NK-92 (cell line): ENCODE measurements around the gene PPP1R13B.

Experiments
- DNase-seq: peaks from one replicate; lab custom pipeline; 2025; ENCODE audit not compliant: unreplicated experiment; lab: John Stamatoyannopoulos, UW

PPP1R13B gene

DNA sequence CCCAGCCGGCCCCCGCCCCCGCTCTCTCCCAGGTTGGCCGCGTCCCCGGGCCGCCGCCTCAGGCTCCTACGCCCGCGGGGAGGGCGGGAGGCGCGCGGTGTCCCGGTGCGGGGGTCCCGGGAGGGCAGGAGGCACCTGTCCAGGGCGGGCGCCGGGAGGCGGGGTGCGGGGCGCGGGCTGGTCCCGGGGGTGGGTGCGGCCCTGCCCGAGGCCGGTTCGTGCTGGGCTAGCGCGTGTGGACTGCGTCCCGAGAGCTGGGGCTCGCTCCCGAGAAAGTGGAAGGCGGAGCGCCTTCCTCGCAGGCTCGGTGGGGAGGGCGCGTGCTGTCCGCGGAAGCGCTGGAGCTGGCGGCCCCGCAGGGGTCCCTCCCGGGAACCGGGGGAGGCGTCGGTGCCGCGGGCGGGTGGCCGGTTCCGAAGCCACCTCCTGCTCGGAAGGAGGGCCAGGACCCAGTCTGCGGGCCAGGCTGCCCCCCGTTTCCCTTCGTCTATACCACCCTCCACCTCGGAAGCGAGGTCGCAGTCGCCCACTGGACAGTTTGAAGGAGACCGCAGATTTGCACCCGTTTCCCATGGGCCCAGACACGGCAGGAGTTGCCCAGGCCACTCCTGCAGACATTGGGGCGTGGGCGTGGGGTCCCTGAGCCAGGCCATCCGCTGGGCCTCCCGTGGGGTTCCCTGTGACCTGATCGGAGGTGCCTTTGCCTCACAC lies 131.1 kb downstream of the PPP1R13B start:
- no peak for DNase-seq

DNA sequence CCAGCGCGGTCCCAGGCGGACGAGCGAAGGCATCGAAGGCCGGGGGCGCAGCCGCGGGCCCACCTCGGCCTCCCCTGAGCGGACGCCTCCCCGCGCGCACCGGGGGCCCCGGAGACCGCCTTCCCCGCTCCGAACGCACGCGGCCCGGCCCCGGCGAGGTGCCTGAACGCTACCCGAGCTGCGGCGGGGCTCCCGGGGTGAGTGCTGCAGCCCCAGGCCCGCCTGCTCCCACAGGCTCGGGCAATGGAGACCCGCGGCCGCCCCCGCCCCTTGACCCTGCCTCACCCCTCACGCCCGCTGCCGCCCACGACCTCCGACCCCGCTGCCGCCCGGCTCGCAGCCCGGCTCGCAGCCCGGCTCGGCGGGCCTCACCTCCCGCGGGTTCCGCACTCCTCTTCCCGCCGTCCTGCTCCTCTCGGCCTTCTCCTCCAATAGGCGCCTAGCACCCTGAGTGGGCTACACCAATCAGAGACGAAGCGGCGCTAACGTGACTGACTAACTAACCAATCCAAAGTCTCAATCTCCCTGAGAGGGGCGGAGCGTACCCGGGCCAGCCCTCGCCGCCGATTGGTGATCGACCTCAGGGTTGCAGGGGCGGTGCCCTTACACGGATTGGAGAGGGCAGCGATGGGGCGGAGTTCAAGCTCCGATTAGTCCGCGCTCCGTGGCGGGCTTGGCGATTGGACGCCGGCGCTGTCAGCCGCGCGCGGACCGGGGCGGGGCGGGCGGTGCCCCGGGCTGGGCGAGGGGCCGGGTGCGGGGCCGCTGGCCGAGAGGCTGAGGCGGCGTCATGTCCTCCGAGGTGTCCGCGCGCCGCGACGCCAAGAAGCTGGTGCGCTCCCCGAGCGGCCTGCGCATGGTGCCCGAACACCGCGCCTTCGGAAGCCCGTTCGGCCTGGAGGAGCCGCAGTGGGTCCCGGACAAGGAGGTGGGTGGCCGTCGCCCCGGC lies 132.0 kb downstream of the PPP1R13B start, which contains the start of the genes XRCC3 and ZFYVE21:
XRCC3 (minus strand) TSS at position 400 of the 949 bp plus-strand sequence. CDS start 4,364 bp downstream, outside the sequence.
ZFYVE21 (plus strand) TSS at position 759 of the 949 bp plus-strand sequence; CDS start at position 791, 32 bp downstream.
- DNase-seq = peak; percentile 95

DNA sequence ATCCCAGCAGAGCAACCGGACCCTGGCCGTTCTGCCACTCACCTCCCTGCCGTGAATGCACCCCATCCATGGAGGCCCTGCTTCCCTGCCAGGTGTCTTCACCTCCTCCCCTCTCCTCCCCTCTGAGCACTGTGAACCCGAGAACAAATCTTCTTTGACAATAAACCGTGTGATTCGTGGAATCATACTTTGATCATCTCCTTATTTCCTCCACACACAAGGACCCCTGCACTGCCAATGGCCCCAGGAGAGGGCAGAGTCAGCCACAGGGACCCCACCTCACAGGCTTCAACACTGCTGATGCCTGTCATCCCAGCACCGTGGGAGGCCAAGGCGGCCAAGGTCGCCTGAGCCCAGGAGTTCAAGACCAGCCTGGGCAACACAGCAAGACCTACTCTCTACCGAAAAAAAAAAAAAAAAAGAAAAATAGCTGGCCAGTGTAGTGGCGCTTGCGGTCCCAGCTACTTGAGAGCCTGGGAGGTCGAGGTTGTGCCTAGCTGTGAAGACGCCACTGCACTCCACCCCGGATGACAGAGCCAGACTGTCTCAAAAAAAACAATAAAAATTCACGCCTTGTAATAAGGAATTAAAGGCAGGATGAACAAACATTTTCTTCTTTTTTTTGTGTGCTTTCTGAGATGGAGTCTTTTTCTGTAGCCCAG lies 133.2 kb downstream of the PPP1R13B start:
- DNase-seq = no peak

DNA sequence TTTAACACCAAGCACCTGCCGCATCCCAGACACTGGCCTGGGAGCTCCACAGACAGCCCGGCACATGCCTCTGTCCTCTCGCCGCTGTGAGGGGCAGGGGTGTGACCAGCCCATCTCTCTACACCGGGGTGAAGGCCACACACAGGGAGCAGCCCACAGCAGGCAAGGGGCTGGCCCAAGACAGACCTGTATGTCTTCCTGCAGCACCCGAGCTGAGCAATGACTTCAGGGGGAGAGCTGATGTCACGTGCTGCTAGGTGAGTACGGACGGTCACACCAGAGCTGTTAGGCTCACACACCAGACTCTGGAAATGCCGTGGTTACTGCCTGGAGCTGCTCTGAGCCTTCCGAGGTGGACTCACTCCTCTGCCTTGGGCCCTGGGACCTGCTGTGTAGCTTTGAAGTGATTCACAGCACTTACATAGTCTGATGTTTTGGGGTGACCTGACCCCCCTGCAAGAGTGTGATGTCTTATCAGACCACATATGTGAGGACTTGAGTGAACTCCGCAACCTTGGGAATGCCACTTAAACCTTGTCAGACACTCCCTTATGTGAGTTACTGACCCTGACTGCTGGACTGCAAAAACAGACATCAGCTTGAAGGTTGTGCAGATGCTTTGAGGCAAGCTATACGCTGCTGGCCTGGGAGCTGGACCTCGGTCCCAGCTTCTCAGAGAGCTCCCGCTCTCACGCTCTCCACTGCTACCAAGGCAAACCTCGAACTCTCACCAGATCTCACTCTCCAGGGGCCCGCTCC lies 133.9 kb downstream of the PPP1R13B start:
- DNase-seq = no peak

DNA sequence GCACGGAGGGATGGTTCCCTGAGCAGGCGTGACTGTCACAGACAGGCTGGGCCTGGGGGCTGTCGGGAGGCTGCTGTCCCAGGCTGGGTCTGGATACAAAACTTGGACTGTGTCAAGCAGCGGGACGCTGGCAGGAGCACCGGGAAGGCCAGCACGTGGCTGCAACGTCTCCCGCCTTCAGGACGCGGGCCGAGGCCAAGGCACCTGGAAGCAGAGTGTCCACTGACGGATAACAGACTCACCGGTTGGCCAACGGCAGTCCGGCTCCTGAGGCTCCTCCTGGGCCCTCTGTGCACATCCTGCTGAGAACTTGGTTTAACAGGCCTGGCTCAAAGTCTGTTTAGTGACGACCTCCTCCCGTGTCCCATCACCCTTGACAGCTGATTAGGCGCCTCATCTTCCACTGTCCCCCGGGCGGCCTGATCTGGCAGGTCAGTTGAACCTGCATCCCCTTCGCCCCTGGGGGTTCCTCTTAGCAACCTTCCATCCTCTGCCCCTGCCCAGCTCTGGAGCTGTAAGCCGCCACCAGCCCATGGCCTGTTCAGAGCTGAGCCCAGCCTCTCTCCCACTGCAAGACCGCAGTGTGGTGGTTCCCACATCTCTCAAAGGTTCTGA lies 134.6 kb downstream of the PPP1R13B start:
- DNase-seq = no peak

DNA sequence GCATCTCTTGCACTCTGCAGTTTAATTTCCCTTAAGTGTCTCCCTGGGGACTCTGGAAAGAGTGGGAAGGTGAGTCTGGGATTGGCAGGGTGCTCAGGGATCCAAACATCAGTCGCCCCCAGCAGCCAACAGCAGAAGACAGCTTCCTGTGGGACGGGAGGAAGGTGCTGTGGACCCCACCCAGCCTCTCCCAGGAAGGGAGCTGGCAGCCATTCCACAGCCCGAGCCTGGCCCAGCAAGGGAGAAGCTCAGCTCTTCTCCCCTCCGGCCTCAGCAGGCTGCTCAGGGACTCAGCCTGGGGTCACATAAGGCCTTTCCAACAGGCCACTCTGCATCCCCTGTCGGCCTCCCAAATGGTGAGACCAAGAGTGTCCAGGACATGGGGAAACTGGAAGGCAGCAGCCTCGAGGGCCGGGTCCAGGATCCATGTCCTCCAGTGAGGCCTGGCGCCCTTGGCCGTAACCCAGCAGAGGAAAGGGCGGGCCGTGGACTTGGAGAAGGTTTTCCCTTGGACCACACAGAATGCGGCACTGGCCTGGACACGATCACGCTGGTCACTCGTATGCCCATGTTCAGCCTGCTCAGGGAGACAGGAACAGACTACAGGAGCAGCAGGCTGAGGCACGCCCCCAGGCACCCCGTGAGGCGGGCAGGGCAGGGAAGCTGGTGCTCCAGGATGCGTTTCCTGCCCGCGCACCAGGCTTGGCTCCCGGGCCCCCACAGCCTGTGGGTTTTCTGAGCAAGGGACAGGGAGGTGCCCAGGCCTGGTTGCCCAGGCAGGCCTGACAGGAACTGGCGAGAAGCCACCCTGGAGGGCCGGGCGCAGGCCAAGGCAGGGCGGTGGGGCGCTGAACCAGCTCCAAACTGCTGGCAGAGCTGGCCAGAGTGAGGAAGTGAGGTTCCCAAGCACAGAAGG lies 135.6 kb downstream of the PPP1R13B start:
- no peak for DNase-seq

DNA sequence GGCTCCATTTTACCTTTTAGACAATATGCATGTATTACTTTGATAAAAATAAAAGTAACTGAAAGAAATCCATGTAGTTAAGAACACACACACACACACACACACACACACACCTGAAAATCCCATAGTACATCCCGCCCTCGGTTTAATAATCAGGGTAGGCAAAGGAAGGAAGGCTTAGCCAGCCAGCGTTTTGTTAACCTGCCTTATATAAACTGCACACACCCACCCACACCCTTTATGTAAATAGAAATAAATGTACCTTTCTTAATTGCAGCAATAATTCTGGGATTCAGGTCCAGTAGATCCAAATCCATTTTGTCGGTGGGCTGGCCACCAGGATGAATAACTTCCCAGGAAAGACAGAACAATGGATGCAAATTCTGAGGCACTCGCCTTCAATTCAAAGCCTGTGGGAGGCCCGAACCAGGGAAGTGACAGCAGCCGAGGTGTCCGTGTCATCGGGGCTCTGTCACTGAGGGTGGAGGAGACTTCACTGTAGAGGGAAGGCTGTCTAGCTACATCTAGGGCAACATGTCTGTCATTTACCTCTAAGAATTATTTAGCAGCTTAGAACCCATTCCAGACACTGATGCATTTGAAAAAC lies 136.5 kb downstream of the PPP1R13B start:
- DNase-seq = no peak

DNA sequence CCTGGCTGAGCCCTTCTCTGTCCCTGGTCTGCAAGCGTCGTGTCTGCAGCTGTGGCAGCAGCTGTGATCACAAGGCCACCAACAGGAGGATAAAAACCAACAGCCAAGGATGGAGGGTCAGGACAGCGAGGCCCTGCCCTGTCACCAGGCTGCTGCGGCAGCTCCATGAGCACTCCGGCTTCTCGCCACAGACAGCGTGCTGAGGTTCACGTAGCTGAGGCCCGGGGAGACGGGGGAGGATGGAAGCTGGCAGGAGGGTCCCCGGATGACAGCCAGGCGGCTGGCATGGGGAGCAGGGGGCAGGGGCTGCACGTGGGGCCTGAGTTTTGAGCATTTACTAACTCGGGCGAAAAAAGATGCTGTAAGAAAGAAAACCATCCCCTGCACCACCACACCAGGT lies 137.6 kb downstream of the PPP1R13B start:
- no peak for DNase-seq

DNA sequence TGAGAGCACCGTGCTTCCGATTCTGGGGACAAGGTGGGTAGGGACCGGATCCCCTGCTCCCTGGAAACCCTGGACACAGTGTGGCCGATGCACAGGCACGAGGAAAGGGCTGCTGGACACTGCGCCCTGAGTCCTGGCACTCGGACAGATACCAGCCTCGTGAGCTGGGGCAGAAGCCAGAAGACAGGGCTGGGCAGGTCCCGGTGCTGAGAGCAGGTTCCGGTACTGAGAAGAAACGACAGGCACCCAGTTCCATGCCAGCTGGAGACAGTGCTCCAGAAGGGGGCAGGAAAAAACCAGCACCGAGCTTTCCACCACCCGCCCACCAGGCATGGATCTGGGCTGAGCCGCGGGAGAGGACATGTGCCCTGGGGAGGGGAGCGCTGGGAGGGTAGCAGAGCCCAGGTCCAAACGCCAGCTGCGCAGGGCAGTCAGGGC lies 138.6 kb downstream of the PPP1R13B start:
- DNase-seq = no peak

DNA sequence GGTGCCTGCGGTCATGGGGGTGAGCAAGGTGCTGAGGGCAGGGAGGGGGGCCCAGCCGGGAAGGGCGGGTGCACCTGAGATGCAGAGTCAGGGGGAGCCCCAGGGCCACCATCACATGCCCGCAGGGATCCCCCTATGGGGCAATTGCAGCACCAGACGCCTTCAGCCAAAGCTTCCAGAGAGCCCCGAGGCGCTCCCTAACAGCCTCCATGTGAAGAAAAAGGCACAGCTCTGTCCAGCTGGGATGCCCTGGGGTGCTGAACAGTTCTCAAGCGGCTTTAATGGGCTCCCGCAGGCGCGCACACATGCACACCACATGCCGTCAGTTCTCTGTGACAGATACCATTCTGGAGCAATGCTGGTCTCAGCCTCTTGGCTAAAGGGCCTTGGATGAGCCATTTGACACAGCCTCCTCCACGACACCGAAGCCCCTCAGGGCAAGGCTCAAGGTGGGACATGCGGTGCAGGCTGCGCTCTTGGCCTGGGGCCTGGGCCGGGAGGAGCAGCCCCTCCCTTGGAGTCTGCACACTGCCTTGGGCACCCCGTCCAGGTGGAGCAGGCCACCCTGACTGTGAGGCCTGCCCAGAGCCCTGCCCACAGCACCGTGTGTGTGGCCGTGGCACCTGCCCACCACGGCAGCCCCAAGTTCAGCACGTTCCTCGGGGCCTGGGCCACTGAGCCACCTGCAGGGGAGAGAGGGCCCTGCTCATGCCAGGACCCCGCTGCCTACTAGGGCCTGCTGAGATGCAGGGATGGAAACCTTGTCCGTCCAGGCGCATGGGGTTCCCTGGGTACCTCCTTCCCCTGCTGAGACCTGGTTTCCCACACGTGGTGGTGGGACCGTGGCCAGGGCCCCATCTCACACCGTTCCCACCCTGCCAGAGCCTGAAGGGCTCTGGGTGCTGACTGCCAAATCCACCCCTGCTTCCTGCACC lies 139.8 kb downstream of the PPP1R13B start:
- no peak for DNase-seq

DNA sequence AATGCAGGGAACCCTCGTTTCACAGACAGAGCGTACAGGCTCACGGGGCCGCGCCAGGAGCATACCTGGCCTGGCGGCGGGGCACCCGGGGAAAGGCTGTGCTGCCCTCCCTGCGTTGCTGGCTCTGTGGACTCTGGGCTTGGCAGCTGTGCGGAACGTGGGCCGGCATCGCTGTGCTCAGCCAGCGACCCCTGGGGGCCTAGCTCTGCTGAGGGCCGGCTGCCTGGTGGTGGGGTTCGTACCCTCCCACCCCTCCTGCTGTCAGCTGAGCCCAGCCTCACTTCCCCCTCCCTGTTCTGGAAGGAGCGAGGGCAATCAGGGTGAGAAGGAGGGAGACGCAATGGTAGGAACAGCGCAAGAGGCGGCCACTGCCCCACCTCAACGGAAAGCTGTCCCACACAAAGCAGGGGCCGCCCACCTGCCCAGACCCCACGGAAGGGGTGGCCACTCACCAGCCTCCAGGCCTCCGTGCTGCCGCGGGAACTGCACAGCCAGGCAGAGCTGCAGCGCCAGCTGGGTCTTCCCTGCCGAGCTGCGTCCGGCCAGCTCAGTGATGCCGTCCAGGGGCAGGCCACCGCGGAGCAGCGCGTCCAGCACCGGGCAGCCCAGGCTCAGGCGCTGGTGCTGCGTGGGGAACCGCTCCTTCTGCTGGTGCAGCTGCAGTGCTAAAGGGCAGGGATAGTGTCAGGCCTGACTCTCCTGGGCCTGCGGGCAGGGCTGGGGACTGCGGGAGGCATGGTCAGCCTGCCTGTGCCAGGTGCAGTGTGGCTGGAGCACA lies 140.6 kb downstream of the PPP1R13B start:
- DNase-seq = no peak

DNA sequence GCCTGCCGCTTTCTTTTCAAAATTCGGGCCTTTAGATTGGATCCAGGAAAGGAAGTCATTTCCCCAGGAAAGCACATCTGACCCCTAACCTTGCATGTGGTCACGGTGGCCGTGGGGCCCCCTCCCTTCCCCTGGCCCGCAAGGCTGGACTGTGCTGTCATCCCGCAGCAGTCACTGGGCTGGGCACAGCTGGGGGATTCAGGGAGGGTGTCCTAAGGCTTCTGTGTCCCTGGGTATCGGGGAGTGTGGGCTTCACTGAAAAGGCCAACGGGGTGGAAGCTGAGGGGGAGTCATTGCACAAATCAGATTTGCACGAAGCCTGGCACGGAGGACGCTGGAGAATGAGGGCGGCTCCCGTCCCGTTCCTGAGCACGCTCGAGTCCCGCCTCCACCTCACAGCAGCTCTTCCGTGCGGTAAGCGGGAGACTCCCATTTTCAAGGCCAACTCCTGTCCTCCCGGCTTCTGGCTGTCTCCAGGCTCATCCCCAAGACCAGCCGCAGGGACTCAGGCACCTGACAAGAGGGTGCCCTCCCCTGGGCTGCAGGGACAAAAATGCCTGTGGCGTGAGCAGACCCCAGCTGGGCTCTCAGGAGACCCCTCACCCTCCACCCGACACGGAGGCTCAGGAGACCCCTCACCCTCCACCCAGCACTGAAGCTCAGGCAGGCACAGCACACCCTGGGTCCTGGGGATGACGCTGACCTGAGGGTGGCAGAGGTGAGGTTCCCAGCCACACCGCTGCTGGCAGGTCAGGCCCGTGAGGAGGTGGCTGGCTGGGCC lies 141.7 kb downstream of the PPP1R13B start:
- no peak for DNase-seq

DNA sequence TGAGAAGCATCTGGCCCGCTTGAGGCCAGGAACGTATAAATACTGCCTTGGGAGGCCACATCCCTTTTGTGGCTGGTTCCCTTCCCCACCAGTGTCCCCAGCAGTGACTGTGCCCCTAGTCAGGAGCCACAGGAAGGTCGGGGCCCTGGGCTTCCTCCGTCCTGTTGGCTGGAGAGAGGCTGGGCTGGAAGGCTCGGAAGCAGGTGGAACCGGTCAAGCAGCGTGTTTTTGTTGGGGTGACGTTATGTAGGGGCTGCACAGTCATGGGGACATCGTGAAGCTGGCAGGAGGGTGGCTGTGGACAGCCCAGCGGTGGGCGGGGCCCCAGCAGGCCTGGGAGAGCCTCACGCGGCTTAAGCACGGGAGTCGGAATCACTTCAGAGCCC lies 142.3 kb downstream of the PPP1R13B start:
- DNase-seq = no peak

DNA sequence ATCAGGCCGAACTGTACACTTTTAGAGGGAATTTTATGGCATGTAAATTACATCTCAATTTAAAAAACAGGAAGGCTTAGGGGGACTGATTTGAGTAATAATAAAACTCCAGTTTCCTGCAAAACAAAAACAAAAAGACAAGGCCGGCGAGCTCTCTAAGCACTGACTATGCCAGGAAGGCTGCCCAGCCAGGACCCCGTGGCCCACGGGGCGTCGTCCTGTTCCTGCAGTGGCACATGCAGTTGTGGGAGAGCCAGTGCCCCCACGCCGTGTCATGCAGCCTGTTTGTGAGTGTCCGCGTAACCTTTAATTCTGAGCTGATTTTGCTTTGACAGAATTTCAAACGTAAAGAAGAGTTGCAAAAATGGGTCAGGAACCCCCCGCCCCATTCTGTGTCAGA lies 142.7 kb downstream of the PPP1R13B start:
- no peak for DNase-seq

DNA sequence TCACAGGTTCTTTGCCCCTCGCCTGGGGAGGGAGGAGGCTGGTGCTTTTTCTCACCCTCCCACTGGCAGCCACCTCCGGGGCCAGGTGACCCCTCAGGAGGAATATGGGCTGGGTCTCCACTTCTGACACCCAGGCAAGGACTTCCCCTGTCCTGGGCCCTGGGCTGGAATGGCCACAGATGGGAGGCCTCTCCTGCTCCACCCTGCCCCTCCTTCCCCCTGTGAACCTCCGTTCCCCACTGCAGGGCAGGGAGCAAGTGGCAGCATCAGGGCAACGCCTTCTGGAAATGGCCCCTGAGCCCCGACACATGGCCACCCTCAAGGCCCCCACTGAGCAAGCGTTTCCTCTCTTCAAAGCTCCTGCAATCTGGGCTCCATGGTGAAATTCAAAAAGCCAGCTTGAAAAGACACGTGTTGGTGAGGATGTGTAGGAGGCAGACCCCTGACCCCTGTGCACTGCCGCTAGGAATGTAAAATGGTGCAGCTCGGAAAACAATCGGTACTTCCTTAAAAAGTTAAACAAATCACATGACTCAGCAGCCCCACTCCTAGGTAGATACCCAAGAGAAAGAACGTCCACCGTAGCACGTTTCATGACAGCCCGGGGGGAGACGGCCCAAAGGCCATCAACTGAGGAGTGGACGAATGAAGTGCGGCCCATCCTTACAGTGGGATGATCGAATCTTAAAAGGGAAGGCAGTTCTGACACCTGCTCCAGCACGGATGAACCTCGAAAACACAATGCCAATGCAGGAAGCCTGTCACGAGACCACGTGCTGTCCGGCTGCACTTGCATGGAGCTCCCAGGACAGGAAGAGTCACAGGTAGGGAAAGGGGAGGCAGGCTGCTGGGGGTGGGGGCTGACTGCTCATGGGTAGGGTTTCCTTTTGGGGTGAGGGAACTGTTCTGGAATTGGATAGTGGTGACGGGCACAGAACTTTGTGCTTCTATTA lies 143.7 kb downstream of the PPP1R13B start:
- DNase-seq = no peak
